AG09319 (cell line): ENCODE results near the gene NKX2-3.

Experiments used
- DNase-seq: peaks from one replicate; pipeline ENCODE4 v3.0.0-alpha.2; 2010; ENCODE audit warnings: low read depth; ENCODE audit errors: extremely low read depth
- CTCF ChIP-seq: IDR thresholded peaks from 2 replicates; pipeline ENCODE4 v1.5.1; 2011; ENCODE audit warnings: low read depth, mild to moderate bottlenecking, inconsistent platforms, low read length, moderate library complexity

The NKX2-3 gene

GRCh38 chr10:99558708-99559107 is 26.0 kb downstream of the NKX2-3 start:
- no peak for DNase-seq
- TF ChIP-seq CTCF = no peak

GRCh38 chr10:99560277-99561126 is 27.8 kb downstream of the NKX2-3 start:
- peak; percentile 65 for TF ChIP-seq CTCF
- peak; percentile 5 for DNase-seq

GRCh38 chr10:99562631-99563030 is 29.9 kb downstream of the NKX2-3 start:
- no peak for DNase-seq
- no peak for TF ChIP-seq CTCF

- DNase-seq = no peak
These were observed 31.6 kb downstream of the NKX2-3 start for GRCh38 chr10:99564361-99564760.

GRCh38 chr10:99565166-99565565 is 32.4 kb downstream of the NKX2-3 start:
- DNase-seq = no peak
- no peak for TF ChIP-seq CTCF

More at GRCh38 chr10:99564361-99564760, 31.6 kb downstream of the NKX2-3 start:
- TF ChIP-seq CTCF = no peak

- DNase-seq = no peak
- TF ChIP-seq CTCF = no peak
These were observed 36.7 kb downstream of the NKX2-3 start for GRCh38 chr10:99569253-99569939.

- no peak for TF ChIP-seq CTCF
- DNase-seq = no peak
These were observed 37.2 kb downstream of the NKX2-3 start for GRCh38 chr10:99569961-99570360.
